GM23248 (cell line): Measurements from ENCODE around the gene NPTX2.

Source experiments
- EZH2 ChIP-seq: fragments of 200-600 bp; sonication (generic); IDR thresholded peaks from 2 replicates; pipeline ENCODE4 v1.6.1; 2018; ENCODE audit warnings: antibody characterized with exemption, mild to moderate bottlenecking; ENCODE audit not compliant: insufficient read depth, poor library complexity, severe bottlenecking
- EZH2phosphoT487 ChIP-seq: fragments of 200-600 bp; sonication (generic); IDR thresholded peaks from 2 replicates; pipeline ENCODE4 v1.6.1; 2018; ENCODE audit warnings: antibody characterized with exemption, moderate library complexity, mild to moderate bottlenecking, low read depth; ENCODE audit not compliant: insufficient read depth

DNA sequence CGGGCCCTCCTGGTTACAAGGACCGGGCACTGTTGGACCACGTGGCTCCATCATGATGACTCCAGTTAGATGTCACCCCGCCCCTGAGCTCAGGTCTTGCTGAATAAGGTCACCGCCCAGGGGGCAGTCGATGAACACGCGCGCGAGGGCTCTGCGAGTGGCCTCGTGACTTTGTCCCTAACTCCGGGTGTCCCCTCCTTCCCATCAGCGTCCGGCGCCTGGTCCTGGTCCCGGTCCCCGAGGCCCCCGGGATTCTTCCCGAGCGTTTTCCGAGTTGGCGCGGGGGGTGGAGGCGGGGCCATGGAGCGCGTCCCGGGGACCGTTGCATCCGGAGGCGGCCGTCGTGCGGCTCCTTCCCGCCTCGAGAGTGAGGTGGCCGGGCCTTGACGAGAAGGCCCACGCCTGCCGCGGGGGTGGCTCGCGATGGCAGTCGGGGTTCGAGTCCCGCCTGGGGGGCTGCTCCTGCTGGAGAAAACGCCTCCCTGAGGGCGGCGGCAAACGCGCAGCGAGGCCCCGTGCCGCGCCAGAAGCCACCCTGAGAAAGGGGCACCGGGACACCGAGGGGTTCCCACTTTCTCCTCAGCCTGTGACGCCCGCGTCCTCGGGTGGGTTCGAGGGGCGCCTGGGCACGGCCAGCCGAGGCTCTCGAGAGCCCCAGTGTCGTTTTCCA, 569 bp upstream of the NPTX2 start:
- TF ChIP-seq EZH2 (no peak), EZH2phosphoT487 (no peak)
